Inferior parietal cortex (tissue), 1 donor: ENCODE measurements around the gene TMX1.
"Not testable (repeated sequence)": the region's sequence is repeated elsewhere in the genome, so short reads cannot be mapped to it uniquely, and the experiment has no call there.

ENCODE experiments used
- DNase-seq: peaks from one replicate; pipeline ENCODE4 v3.0.0-alpha.2; 2016; ENCODE audit errors: extremely low spot score

TMX1 gene, protein sequence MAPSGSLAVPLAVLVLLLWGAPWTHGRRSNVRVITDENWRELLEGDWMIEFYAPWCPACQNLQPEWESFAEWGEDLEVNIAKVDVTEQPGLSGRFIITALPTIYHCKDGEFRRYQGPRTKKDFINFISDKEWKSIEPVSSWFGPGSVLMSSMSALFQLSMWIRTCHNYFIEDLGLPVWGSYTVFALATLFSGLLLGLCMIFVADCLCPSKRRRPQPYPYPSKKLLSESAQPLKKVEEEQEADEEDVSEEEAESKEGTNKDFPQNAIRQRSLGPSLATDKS

GRCh38 chr14:51239813-51240803 is at the start of gene TMX1:
Gene TMX1 (plus strand): TSS chr14:51240247. CDS start chr14:51240293, 46 bp downstream.
- DNase-seq: peak; percentile 99

GRCh38 chr14:51201890-51202289 is 38.2 kb upstream of the TMX1 start:
- no peak for DNase-seq

DNA sequence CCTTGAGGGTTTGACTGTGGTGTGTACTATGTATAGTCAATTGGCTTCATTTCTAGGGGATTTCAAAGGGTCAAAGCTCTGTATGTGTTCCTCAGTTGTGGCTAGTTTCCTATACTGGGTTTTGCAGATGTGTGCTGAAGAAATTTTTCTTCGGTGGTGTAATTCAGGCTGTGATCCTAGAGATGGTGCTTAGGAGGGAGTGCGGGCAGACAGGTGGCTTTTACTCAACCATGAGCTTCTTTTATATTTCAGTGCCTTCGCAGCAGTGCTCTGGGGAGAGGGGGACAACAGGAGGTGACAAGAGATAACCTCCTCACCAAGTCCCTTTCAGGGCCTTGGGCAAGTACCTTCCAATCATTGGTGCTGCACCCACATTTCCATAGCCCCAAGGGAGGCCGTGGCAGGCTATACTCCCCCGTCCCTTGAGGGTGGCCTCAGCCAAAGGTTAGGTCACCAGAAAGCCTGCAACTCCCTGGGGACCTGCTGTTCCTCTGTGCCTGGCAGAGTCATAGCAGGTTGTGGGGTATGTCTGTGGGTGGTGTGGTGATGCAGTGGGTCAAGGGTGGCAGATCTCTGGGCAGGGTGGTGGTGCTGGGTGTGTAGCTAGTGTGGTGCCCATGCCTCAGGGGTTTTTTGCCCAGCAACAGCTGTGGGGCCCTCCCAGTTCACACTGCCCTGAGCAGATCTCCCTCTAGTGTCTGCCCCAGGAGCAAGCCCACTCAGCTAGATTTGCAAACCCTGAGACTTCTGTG is 37.0 kb upstream of the TMX1 start:
- DNase-seq: no peak

- no peak for DNase-seq
Observed at GRCh38 chr14:51203881-51204280, 36.2 kb upstream of the TMX1 start.

- no peak for DNase-seq
Observed at GRCh38 chr14:51205486-51205885, 34.6 kb upstream of the TMX1 start.

- no peak for DNase-seq
Observed at GRCh38 chr14:51206462-51206861, 33.6 kb upstream of the TMX1 start.

- DNase-seq: no peak
Observed at GRCh38 chr14:51207621-51208020, 32.4 kb upstream of the TMX1 start.

- no peak for DNase-seq
Observed at GRCh38 chr14:51208982-51209381, 31.1 kb upstream of the TMX1 start.

- DNase-seq: no peak
Observed at GRCh38 chr14:51209457-51209856, 30.6 kb upstream of the TMX1 start.

DNA sequence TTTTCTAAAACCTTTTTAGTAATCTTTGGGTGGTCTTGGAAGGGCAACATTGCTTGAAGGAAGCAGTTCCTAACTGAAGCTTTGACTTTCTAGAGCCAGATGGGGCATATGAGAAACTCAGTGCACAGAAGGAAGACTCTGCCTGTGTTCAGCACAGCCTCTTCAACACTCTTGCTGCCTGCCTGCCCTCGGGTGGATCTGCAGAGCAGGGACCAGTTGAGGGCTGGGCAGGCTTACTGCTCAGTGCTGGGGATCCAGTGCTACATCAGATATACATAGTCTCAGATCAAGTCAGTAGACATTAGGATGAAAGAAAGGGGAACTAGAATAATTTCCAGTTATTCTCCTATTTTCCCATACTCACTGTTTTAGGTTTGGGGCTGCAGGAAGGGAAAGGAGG is 29.5 kb upstream of the TMX1 start:
- no peak for DNase-seq

DNA sequence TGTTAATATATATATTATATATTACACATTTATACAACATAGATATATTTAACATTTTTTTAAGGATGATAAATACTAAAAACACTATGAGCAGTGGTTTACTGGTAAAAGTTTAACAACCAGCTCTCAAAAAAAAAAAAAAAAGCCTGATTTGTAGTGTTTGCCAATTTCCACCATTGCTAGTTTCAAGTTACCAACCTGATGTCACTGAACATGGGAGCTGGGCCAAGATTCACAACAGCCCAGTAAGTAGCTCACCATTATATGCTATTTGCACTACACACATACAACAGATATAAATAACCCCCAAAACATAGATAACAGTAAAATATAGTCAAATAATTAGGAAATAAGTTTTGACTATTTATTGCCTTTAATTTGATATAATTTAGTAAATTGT is 28.9 kb upstream of the TMX1 start:
- no peak for DNase-seq

- no peak for DNase-seq
Observed at GRCh38 chr14:51216602-51217001, 23.4 kb upstream of the TMX1 start.

GRCh38 chr14:51219473-51220448 is 20.3 kb upstream of the TMX1 start:
- DNase-seq: peak; percentile 72

DNA sequence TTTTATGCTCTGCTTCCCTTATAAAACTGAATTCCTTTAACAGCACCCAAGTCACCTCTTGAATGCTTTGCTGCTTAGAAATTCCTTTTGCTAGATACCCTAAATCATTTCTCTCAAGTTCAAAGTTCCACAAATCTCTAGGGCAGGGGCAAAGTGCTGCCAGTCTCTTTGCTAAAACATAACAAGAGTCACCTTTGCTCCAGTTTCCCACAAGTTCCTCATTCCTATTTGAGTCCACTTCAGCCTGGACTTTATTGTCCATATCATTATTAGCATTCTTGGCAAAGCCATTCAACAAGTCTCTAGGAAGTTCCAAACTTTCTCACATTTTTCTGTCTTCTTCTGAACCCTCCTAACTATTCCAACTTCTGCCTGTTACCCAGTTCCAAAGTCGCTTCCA is 16.6 kb upstream of the TMX1 start:
- DNase-seq: not testable (repeated sequence)

DNA sequence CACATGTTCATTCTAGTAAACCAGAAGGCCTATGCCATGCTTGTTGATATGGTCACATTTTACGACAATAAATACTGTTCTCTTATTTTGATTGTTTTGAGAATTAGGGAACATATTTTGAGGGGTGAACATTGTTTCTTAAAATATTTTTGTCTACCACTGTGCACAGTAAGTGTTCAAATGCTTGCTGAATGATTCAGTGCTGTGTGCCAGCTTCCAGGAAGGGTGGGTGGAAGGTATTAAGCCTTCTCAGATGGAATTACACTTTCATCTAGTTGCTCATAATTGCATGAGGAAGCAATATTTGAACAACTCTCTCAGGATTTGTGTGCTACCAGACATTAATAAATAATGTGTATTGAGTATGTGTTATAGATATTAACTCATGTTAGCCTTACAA is 15.5 kb upstream of the TMX1 start:
- no peak for DNase-seq

DNA sequence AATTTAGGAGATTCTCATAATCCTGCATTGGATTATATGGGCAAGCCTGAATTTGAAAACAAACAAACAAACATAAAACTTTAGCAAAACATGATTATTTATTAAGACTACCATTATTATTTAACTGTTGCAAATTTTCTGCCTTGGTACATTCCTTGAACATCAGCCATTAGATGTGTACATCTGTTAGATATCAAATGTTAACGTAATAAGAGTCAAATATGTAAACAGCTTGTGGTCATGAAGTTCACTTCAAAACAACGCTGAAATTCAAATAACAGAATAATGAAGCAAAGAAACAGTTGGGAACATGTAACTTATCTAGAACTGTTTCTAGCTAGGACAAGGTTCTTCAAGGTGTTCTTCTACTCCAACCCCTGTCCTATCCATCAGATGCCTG is 14.3 kb upstream of the TMX1 start:
- no peak for DNase-seq

DNA sequence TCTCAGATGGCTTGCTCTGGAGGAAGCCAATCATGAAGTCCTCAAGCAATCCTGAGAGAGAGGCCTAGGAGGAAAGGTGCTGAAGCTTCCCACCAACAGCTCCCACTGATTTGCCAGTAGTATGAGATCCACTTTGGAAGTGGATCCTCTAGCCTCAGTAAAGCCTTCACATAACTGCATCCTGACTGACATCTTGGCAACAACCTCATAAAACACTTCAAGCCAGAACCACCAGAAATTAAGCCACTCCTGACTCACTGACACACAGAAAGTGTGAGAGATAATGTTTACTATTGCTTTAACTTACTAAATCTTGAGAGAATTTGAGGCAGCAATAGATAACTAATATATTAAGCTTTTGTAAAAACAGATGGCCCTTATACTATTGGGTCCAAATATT is 11.7 kb upstream of the TMX1 start:
- no peak for DNase-seq

- no peak for DNase-seq
Observed at GRCh38 chr14:51228890-51229289, 11.2 kb upstream of the TMX1 start.

- DNase-seq: no peak
Observed at GRCh38 chr14:51236314-51236713, 3.7 kb upstream of the TMX1 start.

DNA sequence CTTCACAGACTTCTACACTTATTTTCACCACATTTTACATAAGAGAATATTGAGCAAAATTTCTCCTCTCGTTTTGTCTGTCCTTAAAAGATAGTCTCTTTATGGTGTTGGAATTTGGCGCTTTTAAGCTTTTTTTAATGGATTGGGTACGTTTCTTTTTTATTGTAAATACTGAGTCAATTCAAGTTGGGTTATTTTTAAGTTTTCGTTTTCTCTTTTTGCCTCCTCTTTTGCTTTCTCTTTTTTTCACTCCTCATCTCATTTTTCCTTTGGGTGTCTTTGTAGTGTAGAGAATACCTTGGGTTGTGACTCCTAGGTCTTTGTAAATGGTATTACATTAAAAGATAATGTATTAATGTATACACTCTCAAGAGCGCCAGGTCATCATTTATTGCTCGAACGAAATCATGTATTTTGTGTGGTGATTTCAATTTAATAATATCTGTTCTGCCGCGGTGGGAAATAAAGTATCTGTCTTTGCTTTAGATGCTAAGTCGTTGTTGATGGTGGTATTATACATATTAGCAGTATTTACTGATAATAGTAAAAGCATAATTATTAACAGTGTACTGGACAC is 845 bp downstream of the TMX1 start:
- no peak for DNase-seq
